Measurements from ENCODE around the gene SLC35A4. TPM values are rescaled to one million over a fixed set of nuclear protein-coding genes. Genes with fewer than 3 reads are reported as not detected.
A peak's percentile ranks its signal among the peaks of the same experiment; 100 is the strongest.

Gene SLC35A4
- total and polyA plus RNA-seq, 7 experiments from 2014 or later = 40.4 to 142 (median 52.7) TPM

DNA sequence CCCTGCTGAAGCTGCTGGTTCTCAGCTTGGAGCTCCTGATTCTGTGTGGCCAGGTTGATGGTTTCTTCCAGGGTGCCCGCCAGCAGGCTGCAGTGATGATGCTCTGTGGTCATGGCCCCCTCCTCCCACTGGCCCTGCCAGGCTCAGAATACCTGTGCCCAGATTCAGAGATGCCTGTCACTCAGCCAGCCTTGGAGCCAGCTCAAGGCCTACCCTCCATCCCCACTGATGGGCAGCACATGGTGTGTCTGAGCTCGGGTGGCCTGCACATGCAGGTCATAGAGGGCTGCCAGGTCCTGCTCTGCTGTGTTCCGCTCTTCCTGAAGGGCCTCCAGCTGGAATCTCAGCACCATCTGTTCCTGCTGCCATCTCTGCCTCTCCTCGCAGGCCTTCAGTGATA is 5.4 kb downstream of the SLC35A4 start:
- no peaks in the 10 kb centered on the region for H3K9me3 ChIP-seq (ENCODE audit: control insufficient read depth in 2 of 3, low read length in 3 of 3)
- no peaks in the 10 kb centered on the region for H3K27me3 ChIP-seq (ENCODE audit: control insufficient read depth in 2 of 2, insufficient read depth in 2 of 2, low read length in 2 of 2)
- Mint-ChIP-seq H3K4me3 (peak overlapping the region in 4 of 10 donors; percentile 48 to 87 (median 79)), H3K4me1 (peaks cover 33 to 61% (median 51%) of the 10 kb centered on the region in 7 donors), H3K27ac (peak overlapping the region; percentile 96 to 99 (median 98)), H3K9me3 (no peaks in the 10 kb centered on the region), H3K27me3 (no peaks in the 10 kb centered on the region), H3K36me3 (peaks cover 8 to 42% (median 13%) of the 10 kb centered on the region in 5 donors)
- ChIA-PET POLR2A (interaction anchor here (0.6 to 16.3 kb wide), 7 partner anchors 8 to 77 kb away, joined by 3 to 248 read pairs (median 5); partner anchors contain the start of genes CD14, EIF4EBP3, IK and NDUFA2), CTCF (interaction anchor here (1.2 kb wide), 1 partner anchor 65 kb away, joined by 4 read pairs; no protein-coding TSS in a partner anchor)
- ATAC-seq (no peak), DNase-seq (no peak)
- intact Hi-C loops (cut with micrococcal nuclease) = no loop called here
- peaks cover 0 to 30% (median 0%) of the 10 kb centered on the region in 3 experiments for H3K36me3 ChIP-seq (ENCODE audit: control insufficient read depth in 2 of 3, insufficient read depth in 3 of 3, low read length in 3 of 3)
- H3K4me1 ChIP-seq (ENCODE audit: control insufficient read depth in 2 of 2, insufficient read depth in 2 of 2, low read length in 2 of 2) = peaks cover 15 to 19% of the 10 kb centered on the region in 2 donors
- no peak overlapping the region for H3K4me3 ChIP-seq (ENCODE audit: low read length)
- H3K27ac ChIP-seq (ENCODE audit: low read depth, low read length) = peak overlapping the region; percentile 83

- H3K36me3 Mint-ChIP-seq = peaks cover 8 to 42% (median 12%) of the 10 kb centered on the region in 5 donors
- H3K27ac ChIP-seq (ENCODE audit: low read depth, low read length) = peak overlapping the region; percentile 83
- peak overlapping the region; percentile 77 to 99 (median 98) for H3K27ac Mint-ChIP-seq
- H3K27me3 Mint-ChIP-seq = no peaks in the 10 kb centered on the region
- ChIA-PET POLR2A (interaction anchor here (1.1 to 16.3 kb wide), 4 partner anchors 8 to 77 kb away, joined by 3 to 248 read pairs (median 9); partner anchors contain the start of genes EIF4EBP3, IK and NDUFA2), CTCF (interaction anchor here (1.2 kb wide), 1 partner anchor 65 kb away, joined by 4 read pairs; no protein-coding TSS in a partner anchor)
- intact Hi-C loops (cut with micrococcal nuclease) = no loop called here
- no peak overlapping the region for H3K4me3 ChIP-seq (ENCODE audit: low read length)
- no peak for ATAC-seq
- H3K4me1 Mint-ChIP-seq = peaks cover 30 to 56% (median 47%) of the 10 kb centered on the region in 7 donors
- H3K36me3 ChIP-seq (ENCODE audit: control insufficient read depth in 2 of 3, insufficient read depth in 3 of 3, low read length in 3 of 3) = peaks cover 0 to 30% (median 0%) of the 10 kb centered on the region in 3 experiments
- H3K9me3 Mint-ChIP-seq = no peaks in the 10 kb centered on the region
- DNase-seq = no peak
- peaks cover 11 to 15% of the 10 kb centered on the region in 2 donors for H3K4me1 ChIP-seq (ENCODE audit: control insufficient read depth in 2 of 2, insufficient read depth in 2 of 2, low read length in 2 of 2)
- H3K27me3 ChIP-seq (ENCODE audit: control insufficient read depth in 2 of 2, insufficient read depth in 2 of 2, low read length in 2 of 2) = no peaks in the 10 kb centered on the region
- peak overlapping the region in 2 of 10 donors; percentile 48 to 73 for H3K4me3 Mint-ChIP-seq
- no peaks in the 10 kb centered on the region for H3K9me3 ChIP-seq (ENCODE audit: control insufficient read depth in 2 of 3, low read length in 3 of 3)
These were observed 5.9 kb downstream of the SLC35A4 start for GRCh38 chr5:140570488-140570887.

DNA sequence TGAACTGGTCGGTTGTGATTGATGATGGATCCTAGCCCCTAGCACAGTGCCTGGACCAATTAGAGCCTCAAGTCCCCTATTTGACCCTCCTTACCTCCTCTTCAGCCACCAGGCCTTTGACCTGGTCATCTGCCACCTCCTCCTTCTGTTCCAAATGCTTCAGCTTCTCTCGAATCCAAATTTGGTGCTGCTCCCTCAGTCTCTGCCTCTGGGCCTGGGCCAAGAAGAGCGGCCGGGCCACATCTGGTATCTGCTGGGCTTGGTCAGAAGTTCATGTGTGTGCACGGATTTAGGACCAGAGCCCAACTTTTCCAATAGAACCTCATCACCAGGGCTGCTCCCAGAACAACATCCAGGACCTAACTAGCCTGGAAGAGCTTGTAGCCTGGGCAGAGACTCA is 6.5 kb downstream of the SLC35A4 start:
- intact Hi-C loops (cut with micrococcal nuclease) = no loop called here
- Histone ChIP-seq H3K4me3 (ENCODE audit: low read length) (no peak overlapping the region), H3K36me3 (ENCODE audit: control insufficient read depth in 2 of 3, insufficient read depth in 3 of 3, low read length in 3 of 3) (peaks cover 0 to 30% (median 0%) of the 10 kb centered on the region in 3 experiments), H3K27ac (ENCODE audit: low read depth, low read length) (no peak overlapping the region), H3K27me3 (ENCODE audit: control insufficient read depth in 2 of 2, insufficient read depth in 2 of 2, low read length in 2 of 2) (no peaks in the 10 kb centered on the region), H3K4me1 (ENCODE audit: control insufficient read depth in 2 of 2, insufficient read depth in 2 of 2, low read length in 2 of 2) (peaks cover 7 to 11% of the 10 kb centered on the region in 2 donors), H3K9me3 (ENCODE audit: control insufficient read depth in 2 of 3, low read length in 3 of 3) (no peaks in the 10 kb centered on the region)
- Mint-ChIP-seq H3K36me3 (peaks cover 7 to 39% (median 8%) of the 10 kb centered on the region in 5 donors), H3K4me1 (peaks cover 26 to 53% (median 43%) of the 10 kb centered on the region in 7 donors), H3K27me3 (no peaks in the 10 kb centered on the region), H3K9me3 (no peaks in the 10 kb centered on the region), H3K4me3 (peak overlapping the region in 2 of 10 donors; percentile 19 to 40), H3K27ac (peak overlapping the region in 5 of 9 donors; percentile 1 to 99 (median 80))
- POLR2A ChIA-PET = interaction anchor here (1.1 to 16.3 kb wide), 5 partner anchors 9 to 76 kb away, joined by 3 to 248 read pairs (median 5); partner anchors contain the start of genes EIF4EBP3, IK and NDUFA2
- ATAC-seq = no peak
- DNase-seq = no peak
- CTCF ChIA-PET = interaction anchor here (1.2 kb wide), 1 partner anchor 64 kb away, joined by 4 read pairs; no protein-coding TSS in a partner anchor

GRCh38 chr5:140573683-140574082 is 9.1 kb downstream of the SLC35A4 start:
- Mint-ChIP-seq H3K9me3 (no peaks in the 10 kb centered on the region), H3K4me3 (no peak overlapping the region), H3K36me3 (peaks cover 1 to 17% (median 5%) of the 10 kb centered on the region in 5 donors), H3K27me3 (no peaks in the 10 kb centered on the region), H3K4me1 (peaks cover 16 to 41% (median 30%) of the 10 kb centered on the region in 7 donors), H3K27ac (peak overlapping the region in 1 of 9 donors; percentile 36)
- Histone ChIP-seq H3K27ac (ENCODE audit: low read depth, low read length) (no peak overlapping the region), H3K9me3 (ENCODE audit: control insufficient read depth in 2 of 3, low read length in 3 of 3) (no peaks in the 10 kb centered on the region), H3K36me3 (ENCODE audit: control insufficient read depth in 2 of 3, insufficient read depth in 3 of 3, low read length in 3 of 3) (peaks cover 0 to 4% (median 0%) of the 10 kb centered on the region in 3 experiments), H3K4me3 (ENCODE audit: low read length) (no peak overlapping the region), H3K4me1 (ENCODE audit: control insufficient read depth in 2 of 2, insufficient read depth in 2 of 2, low read length in 2 of 2) (peaks cover 7 to 10% of the 10 kb centered on the region in 2 donors), H3K27me3 (ENCODE audit: control insufficient read depth in 2 of 2, insufficient read depth in 2 of 2, low read length in 2 of 2) (no peaks in the 10 kb centered on the region)
- intact Hi-C loops (cut with micrococcal nuclease) = no loop called here
- ChIA-PET CTCF (no interaction called here), POLR2A (interaction anchor here (1.0 kb wide), 1 partner anchor 9 kb away, joined by 6 read pairs; the partner anchor contains the start of gene SLC35A4)
- ATAC-seq = no peak
- DNase-seq = no peak

GRCh38 chr5:140574165-140574564 is 9.5 kb downstream of the SLC35A4 start:
- Histone ChIP-seq H3K4me3 (ENCODE audit: low read length) (no peak overlapping the region), H3K4me1 (ENCODE audit: control insufficient read depth in 2 of 2, insufficient read depth in 2 of 2, low read length in 2 of 2) (peaks cover 6 to 7% of the 10 kb centered on the region in 2 donors), H3K27ac (ENCODE audit: low read depth, low read length) (no peak overlapping the region), H3K9me3 (ENCODE audit: control insufficient read depth in 2 of 3, low read length in 3 of 3) (no peaks in the 10 kb centered on the region), H3K27me3 (ENCODE audit: control insufficient read depth in 2 of 2, insufficient read depth in 2 of 2, low read length in 2 of 2) (no peaks in the 10 kb centered on the region), H3K36me3 (ENCODE audit: control insufficient read depth in 2 of 3, insufficient read depth in 3 of 3, low read length in 3 of 3) (peaks cover 0 to 4% (median 0%) of the 10 kb centered on the region in 3 experiments)
- peak overlapping the region in 1 of 9 donors; percentile 23 for H3K27ac Mint-ChIP-seq
- DNase-seq (no peak), ATAC-seq (no peak)
- H3K4me1 Mint-ChIP-seq = peaks cover 12 to 36% (median 26%) of the 10 kb centered on the region in 7 donors
- POLR2A ChIA-PET = interaction anchor here (1.0 to 1.3 kb wide), 2 partner anchors 9 to 18 kb away, joined by 3 to 6 read pairs; partner anchors contain the start of gene SLC35A4
- H3K36me3 Mint-ChIP-seq = peaks cover 0 to 16% (median 5%) of the 10 kb centered on the region in 5 donors
- no peak overlapping the region for H3K4me3 Mint-ChIP-seq
- H3K27me3 Mint-ChIP-seq = no peaks in the 10 kb centered on the region
- CTCF ChIA-PET = no interaction called here
- intact Hi-C loops (cut with micrococcal nuclease) = no loop called here
- H3K9me3 Mint-ChIP-seq = no peaks in the 10 kb centered on the region

DNA sequence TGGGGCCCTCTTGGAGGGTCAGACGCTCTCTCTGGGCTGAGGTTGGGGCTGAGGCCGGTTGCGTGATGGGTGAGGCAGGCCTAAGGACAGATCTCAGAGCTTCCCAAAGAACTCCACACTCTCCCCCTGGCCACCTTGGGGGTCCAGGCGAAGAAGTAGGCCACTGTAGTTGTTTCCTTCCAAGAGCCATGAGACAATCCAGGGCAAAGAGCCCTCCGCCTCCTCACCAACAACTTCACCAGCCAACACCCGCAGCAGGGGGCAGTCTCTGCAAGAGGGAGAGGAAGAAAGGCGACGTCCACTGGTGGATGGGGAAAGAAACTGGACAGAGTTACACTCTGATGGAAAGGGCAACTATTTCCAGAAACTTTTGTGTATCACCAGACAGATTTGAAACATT is 10.7 kb downstream of the SLC35A4 start:
- Mint-ChIP-seq H3K27ac (no peak overlapping the region), H3K9me3 (peaks cover 0 to 2% (median 0%) of the 10 kb centered on the region in 11 donors), H3K27me3 (peaks cover 0 to 4% (median 0%) of the 10 kb centered on the region in 5 donors), H3K4me1 (peaks cover 8 to 25% (median 16%) of the 10 kb centered on the region in 7 donors), H3K4me3 (no peak overlapping the region), H3K36me3 (peaks cover 0 to 13% (median 5%) of the 10 kb centered on the region in 5 donors)
- ChIA-PET CTCF (no interaction called here), POLR2A (interaction anchor here (0.6 to 1.7 kb wide), 3 partner anchors 20 to 72 kb away, joined by 3 to 6 read pairs (median 3); partner anchors contain the start of genes IK and NDUFA2)
- H3K9me3 ChIP-seq (ENCODE audit: control insufficient read depth in 2 of 3, low read length in 3 of 3) = no peaks in the 10 kb centered on the region
- H3K4me3 ChIP-seq (ENCODE audit: low read length) = no peak overlapping the region
- intact Hi-C loops (cut with micrococcal nuclease) = no loop called here
- no peaks in the 10 kb centered on the region for H3K4me1 ChIP-seq (ENCODE audit: control insufficient read depth in 2 of 2, insufficient read depth in 2 of 2, low read length in 2 of 2)
- no peak for DNase-seq
- peaks cover 0 to 4% (median 0%) of the 10 kb centered on the region in 3 experiments for H3K36me3 ChIP-seq (ENCODE audit: control insufficient read depth in 2 of 3, insufficient read depth in 3 of 3, low read length in 3 of 3)
- H3K27ac ChIP-seq (ENCODE audit: low read depth, low read length) = no peak overlapping the region
- H3K27me3 ChIP-seq (ENCODE audit: control insufficient read depth in 2 of 2, insufficient read depth in 2 of 2, low read length in 2 of 2) = no peaks in the 10 kb centered on the region
- peak; percentile 63 for ATAC-seq
